Heart left ventricle (tissue), 13 donors: Measurements from ENCODE around the gene LRRC1.

Experiments used
- POLR2A ChIP-seq, 2 donors: fragments of 450-650 bp; IDR thresholded peaks; one replicate each; pipeline ENCODE4 v1.6.1; 2017; ENCODE audit warnings: antibody characterized with exemption in 2 of 2, mild to moderate bottlenecking in 2 of 2, moderate library complexity in 2 of 2
- TF ChIP-seq, protein P1 (sequence below), 12 donors: fragments of 200-600 bp; sonication (generic) in 4 of 12; IDR thresholded peaks; one replicate each; pipeline versions ENCODE4 v1.5.0 to v1.8.0; 2018 to 2022; ENCODE audit warnings: antibody characterized with exemption in 12 of 12, mild to moderate bottlenecking in 5 of 12
- donor health status: ischemic (EF 13 %, LVEDD 7.1; RV severe dilation, severe dysfunction).
- donor health status: DM: no; HTN: yes; CAD: no.
- donor health status: DM: no; HTN: no; CAD: no.
- donor health status: ischemic (EF 25% LVEDD 6.9; RV normal size, moderate dysfunction).
- donor health status: ischemic (EF 25% LVEDD 5.7; RV mildly dilated, moderate dysfunction).
- donor health status: ischemic (EF 35%, LVEDD 5.7; RV mildly dilated, moderate dysfunction).
- donor health status: nonischemic (EF 11% LVEDD 7.7; RV severe dilation, severe dysfunction).
- donor health status: DM: yes; HTN: yes; CAD: no.
- donor health status: PGD.
- donor health status: ischemic (EF 29% LVEDD 5.4; RV normal size, mild dysfunction).
- donor health status: nonischemic (EF 23%, LVEDD 6.1; RV moderate dilation, normal function).

GRCh38 chr6:53790886-53791285 is 3.9 kb upstream of the LRRC1 start:
- TF ChIP-seq, protein P1, sequence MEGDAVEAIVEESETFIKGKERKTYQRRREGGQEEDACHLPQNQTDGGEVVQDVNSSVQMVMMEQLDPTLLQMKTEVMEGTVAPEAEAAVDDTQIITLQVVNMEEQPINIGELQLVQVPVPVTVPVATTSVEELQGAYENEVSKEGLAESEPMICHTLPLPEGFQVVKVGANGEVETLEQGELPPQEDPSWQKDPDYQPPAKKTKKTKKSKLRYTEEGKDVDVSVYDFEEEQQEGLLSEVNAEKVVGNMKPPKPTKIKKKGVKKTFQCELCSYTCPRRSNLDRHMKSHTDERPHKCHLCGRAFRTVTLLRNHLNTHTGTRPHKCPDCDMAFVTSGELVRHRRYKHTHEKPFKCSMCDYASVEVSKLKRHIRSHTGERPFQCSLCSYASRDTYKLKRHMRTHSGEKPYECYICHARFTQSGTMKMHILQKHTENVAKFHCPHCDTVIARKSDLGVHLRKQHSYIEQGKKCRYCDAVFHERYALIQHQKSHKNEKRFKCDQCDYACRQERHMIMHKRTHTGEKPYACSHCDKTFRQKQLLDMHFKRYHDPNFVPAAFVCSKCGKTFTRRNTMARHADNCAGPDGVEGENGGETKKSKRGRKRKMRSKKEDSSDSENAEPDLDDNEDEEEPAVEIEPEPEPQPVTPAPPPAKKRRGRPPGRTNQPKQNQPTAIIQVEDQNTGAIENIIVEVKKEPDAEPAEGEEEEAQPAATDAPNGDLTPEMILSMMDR (IDR thresholded peaks at IDR 0.05), result no peak
- TF ChIP-seq POLR2A (IDR thresholded peaks at IDR 0.05), result no peak
